Body of pancreas (tissue), 4 donors: ENCODE data around the gene EAF2.

Source experiments
- CTCF ChIP-seq, 7 experiments: fragments of 450-650 bp in 4 of 7; fragments of 200-600 bp in 3 of 7; sonication (generic) in 3 of 7; IDR thresholded peaks; one replicate each; pipeline ENCODE4 v1.5.1; 2016 to 2019; ENCODE audit warnings: antibody characterized with exemption in 7 of 7
- POLR2A ChIP-seq, 3 donors: fragments of 450-650 bp; IDR thresholded peaks; one replicate each; pipeline ENCODE4 v1.6.1; 2016; ENCODE audit warnings: antibody characterized with exemption in 3 of 3, mild to moderate bottlenecking in 2 of 3

GRCh38 chr3:121870717-121871116 lies 35.7 kb downstream of the EAF2 start:
- TF ChIP-seq POLR2A (IDR thresholded peaks at IDR 0.05): no peak
- no peak for TF ChIP-seq CTCF (IDR thresholded peaks at IDR 0.05)
